T follicular helper cell (primary cell): ENCODE data around the gene DBN1.

ENCODE experiments used
- DNase-seq: peaks from one replicate; pipeline ENCODE4 v3.0.0-alpha.2; 2020; ENCODE audit warnings: low read depth

Gene DBN1

DNA sequence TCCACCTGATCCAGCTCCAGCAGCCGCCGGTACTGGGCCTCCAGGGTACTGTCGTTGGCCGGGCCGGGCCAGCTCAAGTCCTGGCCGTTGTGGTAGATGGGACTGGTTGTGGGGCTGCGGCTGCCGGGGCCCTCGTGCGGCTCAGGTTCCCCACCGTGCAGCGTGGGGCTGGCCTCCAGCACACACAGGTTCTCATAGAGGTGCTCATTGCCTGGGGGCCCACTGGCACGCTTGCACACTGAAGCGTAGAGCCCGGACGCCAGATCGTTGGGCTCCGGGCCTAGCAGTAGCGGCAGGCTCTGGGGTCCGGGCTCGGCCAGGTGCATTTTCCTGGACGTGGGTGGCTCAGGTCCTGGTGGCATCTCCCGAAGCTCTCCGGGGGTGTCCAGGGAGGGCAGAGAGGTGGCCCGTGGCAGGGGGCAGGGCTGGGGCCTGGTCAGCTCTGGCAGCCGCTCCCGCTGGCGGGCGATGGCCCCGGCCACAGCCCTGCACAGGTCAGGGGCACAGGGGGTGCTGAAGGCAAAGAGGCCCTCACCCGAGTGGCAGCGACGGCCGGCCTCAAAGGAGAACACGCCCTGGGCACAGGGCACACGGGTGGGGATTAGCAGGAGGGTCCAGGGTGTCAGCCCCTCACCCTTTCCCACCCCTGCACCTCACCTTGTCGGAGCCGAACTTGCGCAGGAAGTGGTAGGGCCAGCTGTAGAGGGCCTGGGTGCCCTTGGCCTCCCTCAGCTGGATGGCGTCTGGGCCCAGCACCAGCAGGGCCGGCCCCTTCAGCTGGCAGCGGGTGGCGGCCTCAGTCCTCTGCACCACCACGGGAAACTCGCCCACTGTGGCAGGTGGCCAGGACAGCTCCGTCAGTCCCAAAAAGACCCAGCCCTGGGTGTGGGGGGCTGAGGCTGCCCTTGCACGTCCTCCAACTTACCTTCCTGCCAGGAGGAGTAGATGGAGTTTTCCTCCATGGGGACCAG is 30.9 kb upstream of the DBN1 start:
- DNase-seq = no peak

DNA sequence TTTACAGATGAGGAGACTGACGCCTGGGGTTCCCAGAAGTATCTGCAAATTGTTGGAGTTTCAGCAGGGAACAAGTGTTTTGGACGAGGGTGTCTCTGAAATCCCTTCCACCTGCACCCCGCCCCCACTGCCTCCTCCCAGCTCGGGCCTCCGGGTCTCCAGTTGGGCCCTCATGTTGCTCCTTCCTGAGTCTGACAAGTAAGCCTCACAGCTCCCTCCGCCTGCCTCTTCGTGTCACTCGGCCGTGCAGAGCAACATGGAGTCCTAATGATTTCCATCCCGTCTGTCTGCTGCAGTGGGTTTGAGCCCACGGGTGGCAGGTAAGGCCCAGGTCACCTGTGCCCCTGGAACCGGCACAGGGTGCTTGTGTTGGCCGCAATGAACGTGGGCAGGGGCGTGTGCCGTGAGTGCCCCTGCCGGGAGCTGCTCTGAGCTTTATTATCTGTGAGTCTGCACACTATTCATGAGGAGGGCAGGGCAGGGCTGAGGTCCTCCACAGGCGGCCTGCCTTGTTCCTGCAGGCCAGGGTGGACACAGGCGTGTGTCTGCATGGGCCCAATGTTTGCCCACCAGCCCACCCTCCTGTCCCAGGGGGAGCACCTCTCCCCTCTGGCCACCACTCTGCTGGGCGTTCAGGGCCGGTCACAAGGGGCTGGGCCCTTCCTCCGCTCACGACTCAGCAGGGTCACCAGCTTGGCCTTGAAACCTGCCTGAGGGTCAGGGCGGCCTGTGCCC is 30.1 kb upstream of the DBN1 start:
- no peak for DNase-seq

DNA sequence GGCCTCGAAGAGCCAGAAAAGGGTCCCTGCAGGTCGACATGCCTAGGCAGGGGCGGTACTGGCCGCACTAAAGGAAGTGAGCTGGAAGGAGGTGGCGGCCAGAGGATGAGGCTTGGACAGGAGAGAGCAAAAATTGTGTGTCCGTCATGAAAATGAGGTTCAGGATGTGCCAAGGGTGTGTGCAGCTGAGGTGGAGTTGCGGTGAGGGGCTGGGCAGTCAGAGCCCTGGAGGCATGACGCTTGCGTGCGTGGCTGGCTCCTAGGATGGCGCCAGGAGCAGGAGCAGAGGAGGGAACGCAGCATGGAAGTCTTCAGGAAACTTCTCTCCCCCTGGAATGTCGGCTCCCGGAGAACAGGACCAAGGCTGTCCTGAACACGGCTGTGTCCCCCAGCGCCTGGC is 29.5 kb upstream of the DBN1 start:
- no peak for DNase-seq

DNA sequence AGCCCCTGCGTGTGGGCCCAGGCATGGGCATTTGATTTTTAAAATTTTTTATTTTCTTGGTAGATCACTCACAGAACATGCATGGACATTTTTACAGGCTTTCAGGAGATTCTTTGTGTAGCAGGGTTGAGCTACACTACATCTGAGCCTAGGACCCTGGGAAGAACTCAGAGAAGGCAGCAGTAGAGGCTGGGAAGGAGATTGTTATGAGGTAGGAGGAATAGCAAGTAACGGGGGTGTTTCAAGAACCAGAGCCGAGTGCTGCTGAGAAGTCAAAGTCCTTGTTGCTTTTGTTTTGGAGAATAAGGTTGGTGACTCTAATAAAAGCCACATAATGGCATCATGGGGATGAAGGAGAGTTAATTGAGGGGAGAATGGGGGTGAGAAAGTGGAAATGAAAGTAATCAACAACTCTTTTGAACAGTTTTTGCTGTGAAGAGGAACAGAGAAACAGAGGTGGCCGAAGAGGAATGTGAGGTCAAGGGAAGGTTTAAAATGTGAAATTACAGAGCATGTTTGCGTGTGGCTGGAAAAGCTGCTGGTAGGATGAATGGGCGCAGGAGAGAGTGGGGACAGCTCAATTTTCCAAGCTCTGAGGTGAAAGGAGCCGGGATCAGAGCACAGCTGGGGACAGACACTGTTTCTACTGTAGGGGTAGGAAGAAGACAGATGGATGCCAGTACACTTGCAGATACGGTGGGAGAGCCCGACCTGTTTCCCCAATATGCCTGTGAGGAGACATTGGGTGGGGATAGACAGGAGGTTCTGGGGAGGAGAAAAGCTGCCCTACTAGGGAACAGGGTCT is 28.6 kb upstream of the DBN1 start:
- DNase-seq = no peak

DNA sequence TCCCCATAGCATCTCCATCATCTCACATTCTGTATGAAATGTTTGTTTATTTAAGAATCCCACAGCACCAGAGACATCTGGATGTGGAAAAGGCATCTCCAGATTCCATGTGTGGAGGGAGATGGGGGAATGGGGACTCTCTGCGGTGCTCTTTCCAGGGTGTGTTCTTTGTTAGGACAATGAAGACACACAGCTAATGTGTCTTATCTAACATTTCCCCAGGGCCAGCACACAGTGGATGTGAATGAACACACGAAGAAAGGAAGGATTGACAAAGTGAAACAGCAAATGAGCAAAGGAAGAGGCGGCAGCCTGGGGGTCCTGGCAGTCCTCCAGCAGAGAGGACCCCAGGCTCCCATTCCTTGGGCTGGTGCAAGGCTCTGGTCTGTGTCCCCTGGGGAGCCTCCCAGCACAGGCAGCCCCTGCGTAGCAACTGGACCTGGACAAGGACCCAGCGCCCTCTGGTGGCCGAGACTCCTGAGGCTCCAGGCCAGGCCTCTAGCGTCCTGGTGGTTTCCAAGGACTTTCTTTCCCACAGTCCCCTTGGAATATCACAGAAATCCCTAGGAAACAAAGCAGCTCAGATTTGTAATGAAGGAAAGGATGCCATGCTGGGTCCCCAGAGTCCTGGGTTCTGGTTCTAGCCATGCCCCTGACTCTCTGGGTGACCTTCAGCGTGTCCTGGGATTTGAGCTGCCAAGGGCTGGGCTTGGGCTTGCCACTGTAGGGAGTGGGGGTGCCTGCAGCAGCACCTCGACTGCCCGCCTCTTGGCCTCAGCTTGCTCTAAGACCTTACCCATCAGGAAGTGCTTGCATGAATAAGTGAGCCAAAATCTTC is 27.5 kb upstream of the DBN1 start:
- peak; percentile 75 for DNase-seq

DNA sequence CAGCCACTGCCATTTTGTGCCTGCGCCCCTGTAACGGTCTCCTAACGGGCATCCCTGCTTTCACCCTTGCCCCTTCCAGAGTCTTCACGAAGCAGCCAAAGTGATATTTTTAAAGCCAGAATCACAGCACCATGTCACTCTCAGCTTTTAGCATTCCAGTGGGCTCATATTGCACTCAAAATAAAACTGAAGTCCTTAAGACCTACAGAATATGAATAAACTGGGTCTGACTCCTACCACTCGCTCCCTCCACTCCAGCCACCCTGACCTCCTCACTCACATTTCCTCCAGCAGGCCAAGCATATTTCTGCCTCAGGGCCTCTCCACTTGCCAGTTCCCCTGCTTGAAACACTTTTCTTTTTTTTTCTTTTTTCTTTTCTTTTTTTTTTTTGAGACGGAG is 26.4 kb upstream of the DBN1 start:
- no peak for DNase-seq

DNA sequence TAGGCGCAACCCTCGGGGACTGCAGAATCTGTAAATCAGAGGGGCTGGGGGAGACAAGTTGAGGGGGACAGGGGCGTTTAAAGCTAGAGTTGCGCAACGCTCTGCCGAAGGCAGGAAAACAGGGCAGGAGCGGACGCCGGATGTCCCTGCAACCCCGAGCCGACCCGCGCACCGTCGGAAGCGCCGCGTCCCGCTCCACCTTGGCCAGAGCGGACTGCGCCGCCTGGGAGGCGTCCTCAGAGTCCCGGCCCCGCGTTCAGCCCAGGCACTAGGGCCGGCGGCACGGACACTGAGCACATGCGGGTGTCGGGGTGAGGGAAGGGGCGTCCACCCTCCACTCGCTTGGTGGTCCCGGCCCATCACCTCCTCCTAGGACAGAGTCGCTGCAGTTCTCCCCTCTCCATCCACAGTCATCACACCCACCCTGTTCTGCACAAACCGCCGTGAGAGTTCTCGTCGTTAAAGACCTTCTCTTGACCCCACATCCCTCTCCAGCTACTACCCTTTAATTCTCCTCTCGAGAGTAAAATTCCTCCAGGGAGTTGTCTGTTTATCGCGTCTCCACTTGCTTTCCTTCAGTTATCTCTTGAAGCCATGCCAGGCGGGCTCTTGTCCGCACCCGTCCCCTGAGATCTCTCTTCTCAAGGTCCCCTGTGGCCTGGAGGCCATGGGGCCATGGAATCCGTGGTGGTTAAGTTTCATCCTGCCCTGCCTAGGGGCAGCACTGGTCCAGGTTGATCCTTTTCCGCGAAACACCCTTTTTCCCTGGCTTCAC is 24.8 kb upstream of the DBN1 start:
- DNase-seq = no peak

DNA sequence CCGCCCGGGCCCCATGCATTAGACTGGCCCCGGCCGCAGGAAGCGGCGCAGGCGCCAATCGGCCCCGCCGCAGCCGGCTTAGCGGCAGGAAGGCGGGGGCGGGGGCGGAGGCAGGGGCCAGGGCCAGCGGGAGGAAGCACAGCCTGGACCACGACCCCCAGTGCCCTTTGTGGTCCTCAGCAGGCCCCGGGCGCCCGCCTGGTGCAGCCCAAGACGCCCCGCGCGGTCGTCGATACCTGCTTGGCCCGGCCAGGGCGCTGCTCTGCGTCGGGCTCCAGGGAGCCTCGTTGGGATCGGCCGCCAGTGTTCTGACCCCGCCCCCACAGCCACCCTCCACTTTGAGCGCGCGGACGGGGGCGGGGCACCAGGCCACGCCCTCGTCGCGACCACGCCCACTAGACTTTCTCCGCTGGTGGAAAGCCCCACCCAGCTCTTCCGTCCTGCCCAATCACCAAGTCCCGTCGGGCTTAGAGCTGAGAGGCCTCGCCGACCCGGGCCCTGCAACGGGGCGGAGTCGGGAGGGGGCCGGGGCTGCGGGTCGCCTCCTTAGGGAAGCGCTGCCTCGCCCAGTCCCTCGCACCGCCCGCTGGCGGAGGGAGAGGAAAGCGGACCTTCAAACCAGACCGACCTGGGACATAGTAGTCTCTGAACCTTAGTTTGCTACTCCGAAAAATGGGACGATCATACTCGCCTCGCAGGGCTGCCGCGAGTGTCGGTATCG is 24.0 kb upstream of the DBN1 start, which contains the start of gene PDLIM7:
TSS of gene PDLIM7 (minus strand) at position 313 of the 721 bp plus-strand sequence. CDS start 1,092 bp downstream, outside the sequence.
- peak; percentile 90 for DNase-seq

DNA sequence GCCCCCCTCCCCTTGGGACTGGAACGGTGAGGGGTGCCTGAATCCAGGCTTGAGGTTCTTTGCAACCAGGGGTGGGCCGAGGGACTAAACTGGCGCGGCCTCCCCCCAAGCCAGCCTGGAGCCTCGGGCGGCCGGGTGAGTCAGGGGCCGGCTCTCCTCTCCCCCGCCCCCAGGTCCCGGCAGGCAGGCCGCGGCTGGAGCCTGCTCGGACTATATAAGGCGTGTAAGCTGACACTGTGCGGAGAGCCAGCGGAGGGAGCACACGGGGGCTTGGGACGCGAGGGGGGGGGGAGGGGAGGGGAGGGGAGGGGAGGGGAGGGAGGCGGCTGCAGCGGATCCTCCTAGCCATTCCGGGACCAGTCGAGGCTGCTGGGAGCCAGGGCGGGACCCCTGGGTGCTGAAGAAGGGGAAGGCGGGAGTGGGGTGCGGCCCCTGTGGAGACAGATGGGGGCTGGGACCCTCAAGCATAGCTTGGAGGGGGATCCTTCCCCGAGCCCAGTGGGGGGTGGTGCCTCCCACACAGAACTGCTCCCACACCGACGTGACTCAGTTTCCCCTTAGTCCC is 23.4 kb upstream of the DBN1 start:
- DNase-seq = no peak

DNA sequence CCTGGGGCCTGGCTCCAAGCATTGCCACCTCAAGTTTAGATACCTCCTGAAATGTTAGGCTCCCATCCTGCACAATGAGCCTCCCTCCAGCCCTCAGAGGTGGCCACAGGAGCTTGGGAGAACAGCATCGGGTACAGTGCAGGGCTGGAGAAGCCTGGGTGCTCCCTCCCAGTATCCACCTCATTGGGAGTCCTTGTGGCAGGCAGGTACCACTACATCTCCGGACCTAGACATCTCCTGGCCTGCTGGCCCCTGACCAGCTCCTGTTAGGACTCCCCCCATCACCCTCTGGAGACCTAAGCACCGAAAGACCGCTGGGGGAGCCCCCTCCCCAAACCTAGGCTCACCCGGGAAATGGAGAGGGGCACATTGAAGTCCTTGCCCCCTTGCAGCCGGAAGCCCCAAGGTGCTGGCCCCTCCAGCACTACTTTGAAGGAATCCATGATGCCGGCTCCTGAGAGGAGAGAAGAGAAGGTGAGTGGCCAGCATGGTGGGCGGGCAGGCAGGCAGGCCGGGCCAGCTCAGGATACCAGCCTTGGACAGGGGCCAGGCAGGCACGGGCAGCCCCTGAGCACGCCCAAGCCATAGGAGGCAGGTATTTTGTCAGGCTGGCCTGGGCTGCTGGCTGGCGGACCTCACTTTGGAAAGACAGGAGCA is 22.8 kb upstream of the DBN1 start:
- no peak for DNase-seq

DNA sequence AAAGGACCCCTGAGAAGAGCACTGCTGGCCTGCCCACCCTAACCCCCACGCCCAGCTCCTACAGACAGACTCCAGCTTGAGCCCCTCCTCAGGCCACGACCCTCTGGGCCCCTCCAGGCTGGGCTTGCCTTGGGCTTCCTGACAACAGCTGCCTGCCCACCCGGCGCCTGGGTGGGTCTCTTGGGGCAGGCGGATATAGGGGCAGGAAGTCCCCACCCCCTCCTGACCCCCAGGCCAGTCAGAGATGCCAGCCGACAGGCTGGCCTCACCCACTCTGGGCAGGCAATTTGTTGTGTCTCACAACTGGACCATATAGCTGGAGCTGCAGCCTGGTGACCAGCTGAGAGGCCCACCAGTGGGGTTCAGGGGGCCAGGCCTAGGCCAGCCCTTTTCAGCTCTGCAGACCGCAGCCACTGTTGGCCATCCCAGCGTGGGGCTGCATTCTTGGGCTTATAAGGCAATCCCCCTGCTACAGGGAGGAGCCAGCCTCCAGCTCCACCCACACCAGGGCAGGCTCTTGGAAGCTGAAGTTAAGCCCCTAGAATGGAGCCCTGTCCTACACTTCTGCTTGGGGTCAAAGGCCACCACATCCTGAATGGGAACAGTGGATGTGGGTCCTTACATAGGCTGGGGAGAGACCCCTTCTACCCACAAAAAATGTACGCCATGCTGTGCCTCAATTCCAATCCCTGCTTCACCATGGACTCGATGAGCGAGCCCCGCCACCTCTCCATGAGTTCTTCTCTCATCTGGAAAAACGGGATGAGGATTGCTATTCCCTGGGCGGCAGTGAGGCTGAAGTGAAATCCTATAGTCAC is 22.0 kb upstream of the DBN1 start:
- no peak for DNase-seq

DNA sequence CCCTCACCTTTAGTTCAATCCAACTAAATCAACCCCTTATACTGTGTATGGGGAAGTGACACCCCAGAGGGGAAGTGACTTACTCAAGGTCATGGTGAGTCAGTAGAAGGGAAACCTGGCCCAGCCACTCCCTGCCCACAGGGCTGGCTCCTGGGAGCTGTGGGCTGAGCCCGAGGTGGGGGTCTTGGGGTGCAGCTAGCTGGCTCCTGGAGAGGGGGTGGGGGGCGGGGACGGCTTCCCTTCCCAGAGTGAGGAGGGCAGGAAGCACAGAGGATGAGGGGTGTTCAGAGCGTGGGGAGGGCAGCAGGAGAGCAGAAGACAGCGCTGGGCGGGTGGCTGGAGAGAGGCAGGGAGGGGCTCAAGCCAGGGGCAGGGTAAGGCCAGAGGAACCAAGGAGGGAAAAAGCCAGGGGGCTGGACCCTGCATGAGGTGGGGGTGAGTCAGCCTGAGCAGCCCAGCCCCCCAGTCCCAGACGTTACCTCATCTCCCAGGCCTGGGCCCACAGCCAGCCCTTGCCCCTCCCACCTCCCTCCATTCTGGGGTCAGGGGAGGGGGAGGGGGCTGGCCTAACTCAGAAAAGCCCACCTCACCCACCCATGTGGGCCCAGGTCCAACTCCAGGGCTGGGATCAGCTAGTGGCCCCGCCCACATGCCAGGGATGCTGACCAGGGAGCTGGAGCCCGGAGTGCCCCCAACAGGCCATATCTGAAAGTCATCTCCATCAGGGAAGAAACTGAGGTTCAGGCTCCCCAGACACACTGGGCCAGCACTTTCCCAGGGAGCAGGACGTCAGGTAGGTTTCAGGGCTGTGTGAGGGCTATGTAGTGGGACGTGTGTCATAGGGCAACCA is 21.1 kb upstream of the DBN1 start:
- no peak for DNase-seq

DNA sequence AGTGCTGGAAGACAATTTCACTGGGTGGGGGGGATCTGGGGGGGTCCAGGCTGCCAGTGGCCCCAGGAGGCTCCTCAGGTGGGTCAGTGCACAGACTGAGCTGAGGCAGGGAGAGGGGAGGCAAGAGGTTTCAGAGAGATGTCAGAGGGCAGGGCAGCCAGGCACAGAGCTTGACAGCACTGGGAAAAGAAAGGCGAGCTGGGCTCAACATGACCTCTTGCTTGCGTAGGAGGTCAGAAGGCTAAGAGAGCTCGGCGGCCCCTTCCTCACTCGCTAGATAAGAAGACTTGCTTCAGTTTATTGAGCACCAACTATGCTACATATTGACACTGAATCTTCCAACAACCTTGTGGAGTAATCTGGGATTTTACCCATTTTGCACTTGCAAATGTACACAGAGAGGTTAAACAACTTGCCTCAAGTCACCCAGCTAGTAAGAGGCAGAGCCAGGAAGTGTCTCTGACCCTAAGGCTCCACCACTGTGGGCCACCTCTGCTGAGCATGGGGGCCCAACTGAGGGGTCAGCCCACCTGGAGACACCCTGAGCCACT is 20.4 kb upstream of the DBN1 start:
- no peak for DNase-seq

DNA sequence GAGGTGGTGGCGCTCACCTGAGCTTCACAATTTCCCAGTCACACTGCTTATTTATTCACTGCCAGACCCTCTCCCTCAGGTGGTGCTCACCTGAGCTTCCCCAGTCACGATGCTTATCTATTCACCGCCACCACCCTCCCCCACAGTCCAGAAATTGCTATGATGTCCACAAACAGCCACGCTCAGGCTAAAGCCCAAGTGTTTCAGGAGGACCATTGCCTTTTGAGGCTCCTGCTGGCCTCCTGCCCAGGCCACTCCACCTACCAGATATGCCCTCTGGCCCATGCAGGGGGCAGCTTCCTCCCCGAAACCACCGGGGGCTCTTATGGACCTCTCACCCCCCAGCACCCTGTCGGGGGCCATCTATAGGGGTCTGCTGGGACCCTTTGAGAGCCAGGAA is 19.4 kb upstream of the DBN1 start:
- DNase-seq = no peak

DNA sequence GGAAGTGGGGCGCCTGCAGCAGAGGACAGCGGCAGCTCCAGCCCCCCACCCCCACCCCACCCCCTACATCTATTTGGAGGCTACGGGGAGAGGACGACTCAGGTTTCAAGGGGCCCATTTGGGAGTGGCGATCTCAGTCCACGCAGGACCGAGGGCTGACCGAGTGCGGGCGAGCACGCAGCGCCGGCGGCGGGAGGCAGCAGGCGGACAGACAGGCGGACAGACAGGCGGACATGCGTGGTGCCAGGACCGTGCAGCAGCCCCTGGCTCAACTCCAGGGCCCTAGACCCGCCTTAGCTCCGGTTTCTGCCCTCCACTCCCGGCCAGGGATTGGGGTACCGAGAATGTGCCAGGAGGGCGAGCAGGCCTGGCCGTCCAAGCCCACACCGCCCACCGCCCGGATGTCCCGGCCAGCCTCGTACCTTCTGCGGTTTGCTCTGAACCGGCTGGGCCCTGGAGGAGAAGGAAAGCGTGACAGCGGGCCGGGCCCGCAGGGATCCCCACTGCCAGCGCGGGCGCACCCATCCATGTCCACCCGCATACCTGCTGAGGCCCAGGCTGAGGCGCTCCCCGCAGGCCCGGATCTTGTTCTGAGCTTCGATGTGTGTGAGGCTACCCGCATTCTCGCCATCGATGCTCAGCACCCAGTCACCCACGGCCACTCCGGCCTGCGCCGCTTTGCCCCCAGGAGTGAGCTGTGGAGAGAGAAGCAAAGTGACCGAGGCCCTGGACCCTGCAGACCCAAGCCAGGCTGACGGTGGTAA is 18.7 kb upstream of the DBN1 start:
- no peak for DNase-seq

DNA sequence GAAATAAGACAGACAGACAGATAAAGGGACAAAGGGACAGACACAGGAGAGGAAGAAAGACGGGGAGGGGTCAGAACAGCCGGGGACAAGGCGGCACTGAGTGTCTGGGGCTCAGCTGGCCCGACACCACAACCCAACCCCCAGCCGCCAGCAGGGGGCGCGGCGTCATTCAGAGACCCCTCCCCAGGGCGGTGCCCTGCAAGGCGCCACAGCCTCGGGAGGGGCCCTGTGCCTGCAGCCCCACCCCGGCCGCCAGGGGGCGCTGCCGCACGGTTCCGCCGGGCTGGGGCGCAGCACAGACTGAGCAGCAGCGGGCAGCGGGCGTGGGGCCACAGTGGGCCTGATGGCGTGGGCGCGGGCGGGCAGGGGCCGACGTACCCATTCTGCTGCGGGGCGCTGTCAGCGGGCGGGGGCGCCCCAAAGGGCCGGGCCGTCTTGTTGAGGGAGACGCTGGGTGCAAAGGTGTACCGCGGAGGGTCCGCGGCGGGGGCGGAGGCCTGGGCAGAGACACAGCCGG is 18.1 kb upstream of the DBN1 start:
- no peak for DNase-seq
